Right lobe of liver (tissue), 6 donors: ENCODE measurements around the gene MACO1. TPM values are rescaled to one million over a fixed set of nuclear protein-coding genes. Genes with fewer than 3 reads are reported as not detected.
A peak's percentile ranks its signal among the peaks of the same experiment; 100 is the strongest.

ENCODE experiments used
- ATAC-seq, 4 donors: fragments of 200-7000 bp; cut with Tn5 transposase; one replicate each; pipeline ENCODE4 v1.9.1; 2020; ENCODE audit warnings: mild to moderate bottlenecking in 4 of 4, moderate library complexity in 4 of 4
- DNase-seq, 3 donors: peaks; one replicate each; pipeline ENCODE4 v3.0.0-alpha.2; 2020
- H3K27ac ChIP-seq, 3 donors: fragments of 200-600 bp; one replicate each; pipeline ENCODE4 v1.8.0; 2022
- H3K27me3 ChIP-seq, 2 donors: fragments of 200-600 bp; one replicate each; pipeline ENCODE4 v1.8.0; 2022
- H3K36me3 ChIP-seq, 4 donors: fragments of 200-600 bp; sonication (generic) in 1 of 4; one replicate each; pipeline versions ENCODE4 v1.5.1 to v1.8.0; 2017 to 2022; ENCODE audit warnings: control low read depth in 1 of 4
- H3K4me1 ChIP-seq, 4 donors: fragments of 200-600 bp; sonication (generic) in 1 of 4; one replicate each; pipeline versions ENCODE4 v1.5.1 to v1.8.0; 2017 to 2022; ENCODE audit warnings: control low read depth in 1 of 4
- H3K4me3 ChIP-seq, 3 donors: fragments of 200-600 bp; one replicate each; pipeline ENCODE4 v1.8.0; 2022
- H3K9me3 ChIP-seq, 4 donors: fragments of 200-600 bp; sonication (generic) in 1 of 4; one replicate each; pipeline versions ENCODE4 v1.5.1 to v1.8.0; 2017 to 2022; ENCODE audit warnings: control low read depth in 1 of 4
- CTCF ChIP-seq, 4 donors: fragments of 200-600 bp in 3 of 4; fragments of 450-650 bp in 1 of 4; IDR thresholded peaks; one replicate each; pipeline versions ENCODE4 v1.5.1 to v1.8.0; 2016 to 2022; ENCODE audit warnings: antibody characterized with exemption in 4 of 4, mild to moderate bottlenecking in 2 of 4
- POLR2A ChIP-seq: fragments of 450-650 bp; IDR thresholded peaks from one replicate; pipeline ENCODE4 v1.6.1; 2017; ENCODE audit warnings: antibody characterized with exemption, mild to moderate bottlenecking
- WGBS: methylation state at CpG from one replicate; pipeline ENCODE4 v1.1.6; 2018; ENCODE audit warnings: low coverage, low lambda C conversion rate; ENCODE audit not compliant: insufficient coverage; ENCODE audit errors: missing lambda C conversion rate; 5-methylcytosine and 5-hydroxymethylcytosine counted together
- intact Hi-C, 2 donors: fragments of 100-400 bp; cut with DNase I; formaldehyde crosslinking; loops; one replicate each; pipeline versions ENCODE4 v1.11.2 to v1.14.1; 2022
- total RNA-seq, 6 experiments: library from RNA; depleted of rRNA in 2 of 6; stranded (reverse); fragments of >200 nt in 2 of 6; fragmentation: NEBNext Ultra II Directional in 3 of 6; extraction: Animal tissue kit (Norgen Biotek cat#: 25700) in 3 of 6; gene quantifications; one replicate each; pipeline versions ENCODE4 v1.1.0 to v1.2.4, GENCODE V29; 2016 to 2023
- donor health status: DM: no; HTN: yes; CAD: no.
- donor health status: DM: no; HTN: no; CAD: no.
- donor health status: DM: no; HTN: no; CAD: no.
- donor health status: DM: no; HTN: yes; CAD: no.
- donor health status: DM: no; HTN: yes; CAD: no.

MACO1 gene
- total RNA-seq, 6 experiments from 2014 or later = 23.2 to 32.9 (median 27.2) TPM

- DNase-seq = no peak
- Histone ChIP-seq H3K4me3 (no peak overlapping the region), H3K27me3 (no peaks in the 10 kb centered on the region), H3K36me3 (peaks cover 0 to 15% (median 3%) of the 10 kb centered on the region in 4 donors), H3K9me3 (no peaks in the 10 kb centered on the region), H3K4me1 (peaks cover 0 to 37% (median 11%) of the 10 kb centered on the region in 4 donors), H3K27ac (no peak overlapping the region)
- TF ChIP-seq CTCF (IDR thresholded peaks at IDR 0.05) (no peak), POLR2A (no peak)
- peak in 1 of 4 donors; percentile 31 for ATAC-seq
- 78% methylated on average over 1 of the region's 1 CpG for WGBS
- intact Hi-C loops = no loop called here
Observed at GRCh38 chr1:25482211-25482610, 51.5 kb downstream of the MACO1 start.

GRCh38 chr1:25484096-25484495, 53.4 kb downstream of the MACO1 start:
- intact Hi-C loops = no loop called here
- WGBS = 37% methylated on average over 10 of the region's 10 CpGs
- peaks cover 0 to 19% (median 6%) of the 10 kb centered on the region in 4 donors for H3K36me3 ChIP-seq
- peak overlapping the region in 1 of 3 donors; percentile 5 for H3K4me3 ChIP-seq
- TF ChIP-seq CTCF (IDR thresholded peaks at IDR 0.05) (no peak), POLR2A (no peak)
- peak; percentile 72 to 88 (median 83) for DNase-seq
- peaks cover 0 to 34% (median 11%) of the 10 kb centered on the region in 4 donors for H3K4me1 ChIP-seq
- H3K27ac ChIP-seq = peak overlapping the region in 2 of 3 donors; percentile 8 to 51
- peak; percentile 85 to 88 (median 86) for ATAC-seq
- H3K9me3 ChIP-seq = no peaks in the 10 kb centered on the region
- no peaks in the 10 kb centered on the region for H3K27me3 ChIP-seq

GRCh38 chr1:25484533-25484932, 53.8 kb downstream of the MACO1 start:
- H3K4me1 ChIP-seq = peaks cover 0 to 34% (median 11%) of the 10 kb centered on the region in 4 donors
- H3K9me3 ChIP-seq = no peaks in the 10 kb centered on the region
- peak overlapping the region; percentile 8 to 51 (median 28) for H3K27ac ChIP-seq
- peaks cover 0 to 23% (median 8%) of the 10 kb centered on the region in 4 donors for H3K36me3 ChIP-seq
- H3K27me3 ChIP-seq = no peaks in the 10 kb centered on the region
- ATAC-seq = peak in 3 of 4 donors; percentile 52 to 64 (median 55)
- peak overlapping the region in 1 of 3 donors; percentile 5 for H3K4me3 ChIP-seq
- TF ChIP-seq POLR2A (no peak), CTCF (IDR thresholded peaks at IDR 0.05) (no peak)
- 33% methylated on average over 1 of the region's 1 CpG for WGBS
- intact Hi-C loops = no loop called here
- DNase-seq = no peak

- Histone ChIP-seq H3K9me3 (no peaks in the 10 kb centered on the region), H3K4me1 (peaks cover 0 to 34% (median 11%) of the 10 kb centered on the region in 4 donors), H3K4me3 (no peak overlapping the region), H3K27me3 (no peaks in the 10 kb centered on the region), H3K36me3 (peaks cover 0 to 29% (median 15%) of the 10 kb centered on the region in 4 donors), H3K27ac (peak overlapping the region in 1 of 3 donors; percentile 51)
- 82% methylated on average over 6 of the region's 6 CpGs for WGBS
- no peak for TF ChIP-seq CTCF (IDR thresholded peaks at IDR 0.05)
- no peak for TF ChIP-seq POLR2A
- intact Hi-C loops = no loop called here
- ATAC-seq = no peak
- no peak for DNase-seq
Observed at GRCh38 chr1:25485536-25486411, 55.1 kb downstream of the MACO1 start.
